Glutamatergic neuron (in vitro differentiated cells): ENCODE measurements around the gene RPS10. TPM values are rescaled to one million over a fixed set of nuclear protein-coding genes. Genes with fewer than 3 reads are reported as not detected.

Experiments used
- DNase-seq: peaks from one replicate; pipeline ENCODE4 v3.0.0; 2022
- H3K27ac Mint-ChIP-seq: one replicate; pipeline ENCODE4 v1.8.0; 2020; ENCODE audit warnings: mild to moderate bottlenecking, mixed read lengths, inconsistent platforms; ENCODE audit not compliant: unreplicated experiment
- H3K27me3 Mint-ChIP-seq: one replicate; pipeline ENCODE4 v1.8.0; 2020; ENCODE audit warnings: mild to moderate bottlenecking, moderate library complexity, mixed read lengths, inconsistent platforms; ENCODE audit not compliant: unreplicated experiment
- H3K36me3 Mint-ChIP-seq: one replicate; pipeline ENCODE4 v1.8.0; 2020; ENCODE audit warnings: mild to moderate bottlenecking, mixed read lengths, inconsistent platforms; ENCODE audit not compliant: unreplicated experiment
- H3K4me1 Mint-ChIP-seq: one replicate; pipeline ENCODE4 v1.8.0; 2020; ENCODE audit warnings: mild to moderate bottlenecking, low read depth, mixed read lengths, inconsistent platforms; ENCODE audit not compliant: unreplicated experiment
- H3K4me3 Mint-ChIP-seq: one replicate; pipeline ENCODE4 v1.8.0; 2020; ENCODE audit warnings: mild to moderate bottlenecking, mixed read lengths, inconsistent platforms; ENCODE audit not compliant: unreplicated experiment
- H3K9me3 Mint-ChIP-seq: one replicate; pipeline ENCODE4 v1.8.0; 2020; ENCODE audit warnings: mild to moderate bottlenecking, moderate library complexity, mixed read lengths, inconsistent platforms; ENCODE audit not compliant: unreplicated experiment
- long read RNA-seq: library from polyadenylated mRNA; unstranded; transcript quantifications from one replicate; pipeline ENCODE4 v2.0.0, GENCODE V29; 2020; ENCODE audit not compliant: unreplicated experiment
- total RNA-seq: library from RNA; stranded (reverse); fragmentation: NEBNext Ultra II Directional; extraction: Animal tissue kit (Norgen Biotek cat#: 25700); gene quantifications from one replicate; pipeline ENCODE4 v1.2.1, GENCODE V29; 2021; ENCODE audit not compliant: unreplicated experiment
- TF ChIP-seq, protein P1 (sequence below): fragments of 200-600 bp; sonication (generic); IDR thresholded peaks from one replicate; pipeline ENCODE4 v1.5.0; 2021; ENCODE audit not compliant: partially characterized antibody, unreplicated experiment

Gene RPS10
- total RNA-seq, result 643 TPM
- long read RNA-seq, transcript RPS10-209 (6 exons, 588 nt), result major isoform, 485 of 578 reads
- long read RNA-seq, transcript RPS10-206 (6 exons, 781 nt), result minor isoform, 30 of 578 reads
- long read RNA-seq, partial matches to known transcripts, result 55 of 578 reads
- long read RNA-seq, other reads (novel, unspliced or antisense), result 7 of 578 reads

DNA sequence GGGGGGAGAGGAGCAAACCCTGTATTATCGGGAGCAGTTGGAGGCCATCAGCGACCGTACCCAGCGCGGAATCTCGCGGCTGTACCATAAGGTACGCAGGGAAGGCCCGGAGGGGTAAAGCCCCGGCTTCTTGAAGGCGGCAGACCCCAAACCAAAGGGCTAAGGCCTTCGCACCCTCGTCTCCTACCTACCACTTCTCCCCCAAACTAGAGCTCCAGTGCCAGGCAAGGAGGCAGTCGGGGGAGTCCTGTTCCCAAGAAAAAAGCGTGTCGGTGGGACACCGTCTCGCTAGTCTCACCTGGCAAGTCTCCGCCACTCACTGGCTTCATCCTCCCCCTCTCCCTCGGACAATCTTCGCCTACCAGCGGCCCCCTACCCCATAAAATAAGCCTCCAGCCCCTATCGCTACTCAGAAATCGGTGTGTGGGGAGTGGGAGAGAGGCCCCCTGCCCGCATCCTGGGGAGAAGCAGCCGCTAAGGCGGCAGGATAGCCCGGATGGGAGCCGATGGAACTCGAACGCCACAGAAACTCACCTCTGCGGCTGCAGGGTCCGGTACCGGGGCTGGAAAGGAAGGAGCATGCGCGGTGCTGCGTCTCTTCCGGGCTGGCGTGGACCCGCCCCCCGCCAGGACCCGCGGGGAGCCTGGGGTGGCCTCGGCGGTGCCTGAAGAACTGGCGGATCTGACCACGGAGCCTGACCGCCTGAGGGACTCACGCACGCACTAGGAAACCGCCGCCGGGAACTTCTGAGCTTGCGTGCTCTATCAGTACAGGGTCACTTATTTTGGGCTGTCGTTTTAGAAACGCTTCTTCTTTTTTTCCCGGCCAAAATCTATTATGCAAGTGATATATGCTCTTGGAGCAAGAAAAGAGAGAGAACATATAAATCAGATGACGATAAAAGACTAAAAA is at the start of gene RPS10:
RPS10 (minus strand) TSS at position 572 of the 913 bp plus-strand sequence. CDS start 848 bp downstream, outside the sequence.
- TF ChIP-seq, protein P1, sequence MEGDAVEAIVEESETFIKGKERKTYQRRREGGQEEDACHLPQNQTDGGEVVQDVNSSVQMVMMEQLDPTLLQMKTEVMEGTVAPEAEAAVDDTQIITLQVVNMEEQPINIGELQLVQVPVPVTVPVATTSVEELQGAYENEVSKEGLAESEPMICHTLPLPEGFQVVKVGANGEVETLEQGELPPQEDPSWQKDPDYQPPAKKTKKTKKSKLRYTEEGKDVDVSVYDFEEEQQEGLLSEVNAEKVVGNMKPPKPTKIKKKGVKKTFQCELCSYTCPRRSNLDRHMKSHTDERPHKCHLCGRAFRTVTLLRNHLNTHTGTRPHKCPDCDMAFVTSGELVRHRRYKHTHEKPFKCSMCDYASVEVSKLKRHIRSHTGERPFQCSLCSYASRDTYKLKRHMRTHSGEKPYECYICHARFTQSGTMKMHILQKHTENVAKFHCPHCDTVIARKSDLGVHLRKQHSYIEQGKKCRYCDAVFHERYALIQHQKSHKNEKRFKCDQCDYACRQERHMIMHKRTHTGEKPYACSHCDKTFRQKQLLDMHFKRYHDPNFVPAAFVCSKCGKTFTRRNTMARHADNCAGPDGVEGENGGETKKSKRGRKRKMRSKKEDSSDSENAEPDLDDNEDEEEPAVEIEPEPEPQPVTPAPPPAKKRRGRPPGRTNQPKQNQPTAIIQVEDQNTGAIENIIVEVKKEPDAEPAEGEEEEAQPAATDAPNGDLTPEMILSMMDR, result no peak
- no peaks in the 10 kb centered on the region for H3K36me3 Mint-ChIP-seq
- H3K4me3 Mint-ChIP-seq, result peak within 1 kb of the TSS; percentile 95
- no peaks in the 10 kb centered on the region for H3K4me1 Mint-ChIP-seq
- H3K9me3 Mint-ChIP-seq, result no peaks in the 10 kb centered on the region
- no peaks in the 10 kb centered on the region for H3K27me3 Mint-ChIP-seq
- peak within 1 kb of the TSS; percentile 96 for H3K27ac Mint-ChIP-seq
- DNase-seq, result peak; percentile 96

DNA sequence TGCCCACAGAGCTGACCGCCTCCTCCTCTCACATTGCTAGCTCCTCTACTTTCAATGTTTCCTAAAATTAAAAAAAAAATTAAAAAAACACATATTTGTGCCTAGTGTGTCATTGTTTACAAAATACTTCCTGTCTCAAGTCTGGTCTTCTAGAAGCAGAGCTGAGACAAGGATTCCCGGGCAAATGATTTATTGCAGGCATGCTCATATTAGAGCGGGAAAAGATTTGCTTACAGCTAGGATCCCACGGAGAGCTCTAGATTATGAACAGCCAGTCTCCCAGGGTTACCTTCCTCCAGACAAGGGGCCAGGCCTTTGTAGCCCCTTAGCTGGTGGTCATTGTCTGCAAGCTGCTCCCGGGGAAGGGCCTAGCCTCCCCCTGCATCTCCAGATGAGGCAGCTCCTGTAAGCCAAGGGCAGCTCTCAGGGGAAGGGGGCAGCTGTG is 49.4 kb upstream of the RPS10 start:
- Mint-ChIP-seq H3K4me3 (no peak overlapping the region), H3K27ac (no peak overlapping the region), H3K9me3 (no peaks in the 10 kb centered on the region), H3K36me3 (no peaks in the 10 kb centered on the region), H3K4me1 (no peaks in the 10 kb centered on the region), H3K27me3 (peaks cover 1% of the 10 kb centered on the region)
- no peak for DNase-seq
- TF ChIP-seq, protein P1, result no peak

DNA sequence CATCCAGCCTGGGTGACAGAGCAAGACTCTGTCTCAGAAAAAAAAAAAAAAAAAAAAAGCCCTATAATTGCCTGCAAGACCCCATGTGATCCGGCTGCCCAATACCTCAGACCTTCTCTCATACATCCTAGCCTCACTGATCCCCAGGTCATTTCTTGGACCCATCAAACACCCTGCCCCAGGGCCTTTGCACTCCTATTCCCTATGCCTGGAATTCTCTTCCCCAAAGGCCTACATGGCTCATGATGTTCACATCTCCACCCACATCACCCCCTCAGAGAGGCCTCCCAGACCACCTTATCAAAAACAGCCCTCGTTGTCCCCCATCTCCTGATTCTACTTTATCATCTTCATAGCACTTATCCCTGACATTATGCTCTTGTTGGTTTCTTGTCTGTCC is 48.9 kb upstream of the RPS10 start:
- Mint-ChIP-seq H3K36me3 (no peaks in the 10 kb centered on the region), H3K27me3 (peaks cover 1% of the 10 kb centered on the region), H3K4me1 (no peaks in the 10 kb centered on the region), H3K27ac (no peak overlapping the region), H3K9me3 (no peaks in the 10 kb centered on the region), H3K4me3 (no peak overlapping the region)
- no peak for DNase-seq
- TF ChIP-seq, protein P1, result no peak

DNA sequence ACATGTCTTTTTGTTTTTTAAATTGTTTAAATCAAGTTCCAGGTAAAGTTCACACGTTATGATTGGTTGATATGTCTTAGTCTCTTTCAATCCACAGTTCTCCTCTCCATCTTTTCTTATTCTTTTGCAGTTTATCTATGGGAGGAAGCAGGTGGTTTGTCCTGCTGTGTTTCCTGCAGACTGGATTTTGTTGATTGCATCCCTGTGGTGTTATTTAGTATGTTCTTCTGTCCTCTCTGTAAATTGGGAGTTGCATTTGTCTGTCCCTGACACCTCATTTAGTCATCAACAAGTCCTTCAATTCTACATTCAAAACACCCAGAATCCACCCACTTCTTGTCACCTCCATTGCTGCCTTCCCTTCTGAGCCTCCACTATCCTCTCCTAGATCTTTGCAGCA is 48.1 kb upstream of the RPS10 start:
- H3K36me3 Mint-ChIP-seq, result no peaks in the 10 kb centered on the region
- no peaks in the 10 kb centered on the region for H3K4me1 Mint-ChIP-seq
- TF ChIP-seq, protein P1, result no peak
- H3K4me3 Mint-ChIP-seq, result no peak overlapping the region
- H3K27me3 Mint-ChIP-seq, result peaks cover 1% of the 10 kb centered on the region
- no peaks in the 10 kb centered on the region for H3K9me3 Mint-ChIP-seq
- DNase-seq, result no peak
- H3K27ac Mint-ChIP-seq, result no peak overlapping the region

DNA sequence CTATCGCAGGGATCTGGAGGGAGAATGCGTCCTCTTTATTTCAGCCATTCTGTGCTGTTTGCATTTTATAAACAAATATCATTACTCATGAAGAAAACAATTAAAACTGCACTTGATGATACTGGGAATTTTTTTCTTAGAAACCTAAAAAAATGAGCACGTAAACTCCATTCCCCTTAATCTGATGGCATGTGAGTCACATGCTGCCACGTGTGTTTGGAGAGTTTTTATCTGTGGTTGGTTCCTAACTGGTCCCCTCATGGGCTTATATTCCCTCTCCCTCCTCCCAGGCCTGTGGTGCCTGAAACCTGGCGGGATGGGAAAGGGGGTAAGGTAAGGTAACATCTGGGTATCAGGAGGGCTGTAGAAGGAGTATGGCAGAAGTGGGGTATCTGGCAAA is 46.6 kb upstream of the RPS10 start:
- DNase-seq, result no peak
- Mint-ChIP-seq H3K4me1 (no peaks in the 10 kb centered on the region), H3K9me3 (no peaks in the 10 kb centered on the region), H3K27me3 (peaks cover 1% of the 10 kb centered on the region), H3K27ac (no peak overlapping the region), H3K36me3 (no peaks in the 10 kb centered on the region), H3K4me3 (no peak overlapping the region)
- TF ChIP-seq, protein P1, result no peak
